GM20000 (cell line): Measurements from ENCODE around the gene C1QTNF6.

Source experiments
- DNase-seq: peaks from one replicate; pipeline ENCODE4 v3.0.0; 2012; ENCODE audit warnings: low spot score
- TF ChIP-seq, protein P1 (sequence below): IDR thresholded peaks from 2 replicates; pipeline ENCODE4 v1.5.1; 2012; ENCODE audit warnings: mild to moderate bottlenecking, control low read depth; ENCODE audit errors: extremely low read depth, missing control alignments

C1QTNF6 gene

GRCh38 chr22:37219533-37219932 is 31.5 kb upstream of the C1QTNF6 start:
- DNase-seq, result no peak
- TF ChIP-seq, protein P1, sequence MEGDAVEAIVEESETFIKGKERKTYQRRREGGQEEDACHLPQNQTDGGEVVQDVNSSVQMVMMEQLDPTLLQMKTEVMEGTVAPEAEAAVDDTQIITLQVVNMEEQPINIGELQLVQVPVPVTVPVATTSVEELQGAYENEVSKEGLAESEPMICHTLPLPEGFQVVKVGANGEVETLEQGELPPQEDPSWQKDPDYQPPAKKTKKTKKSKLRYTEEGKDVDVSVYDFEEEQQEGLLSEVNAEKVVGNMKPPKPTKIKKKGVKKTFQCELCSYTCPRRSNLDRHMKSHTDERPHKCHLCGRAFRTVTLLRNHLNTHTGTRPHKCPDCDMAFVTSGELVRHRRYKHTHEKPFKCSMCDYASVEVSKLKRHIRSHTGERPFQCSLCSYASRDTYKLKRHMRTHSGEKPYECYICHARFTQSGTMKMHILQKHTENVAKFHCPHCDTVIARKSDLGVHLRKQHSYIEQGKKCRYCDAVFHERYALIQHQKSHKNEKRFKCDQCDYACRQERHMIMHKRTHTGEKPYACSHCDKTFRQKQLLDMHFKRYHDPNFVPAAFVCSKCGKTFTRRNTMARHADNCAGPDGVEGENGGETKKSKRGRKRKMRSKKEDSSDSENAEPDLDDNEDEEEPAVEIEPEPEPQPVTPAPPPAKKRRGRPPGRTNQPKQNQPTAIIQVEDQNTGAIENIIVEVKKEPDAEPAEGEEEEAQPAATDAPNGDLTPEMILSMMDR, result no peak

- TF ChIP-seq, protein P1, result no peak
- DNase-seq, result peak; percentile 84
These were observed 30.8 kb upstream of the C1QTNF6 start for GRCh38 chr22:37218771-37219411.

DNA sequence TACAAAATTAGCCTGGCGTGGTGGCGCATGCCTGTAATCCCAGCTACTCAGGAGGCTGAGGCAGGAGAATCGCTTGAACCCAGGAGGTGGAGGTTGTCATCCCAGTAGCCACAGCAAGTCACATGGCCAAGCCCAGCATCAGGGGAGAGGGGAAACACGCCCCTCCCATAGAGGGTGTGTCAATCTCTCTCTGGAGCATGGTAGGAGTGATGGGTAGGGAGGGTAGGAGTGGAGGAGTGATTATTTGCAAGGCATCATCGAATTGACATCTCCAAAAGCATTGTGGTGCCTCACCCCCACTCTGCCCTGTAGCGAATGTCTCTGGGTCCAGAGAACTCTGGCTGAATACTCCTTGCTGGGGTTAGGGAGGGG is 30.3 kb upstream of the C1QTNF6 start:
- TF ChIP-seq, protein P1, result no peak
- DNase-seq, result no peak

- no peak for DNase-seq
- TF ChIP-seq, protein P1, result no peak
These were observed 27.8 kb upstream of the C1QTNF6 start for GRCh38 chr22:37215890-37216289.

GRCh38 chr22:37214731-37215030 is 26.6 kb upstream of the C1QTNF6 start:
- TF ChIP-seq, protein P1, result no peak
- DNase-seq, result no peak

DNA sequence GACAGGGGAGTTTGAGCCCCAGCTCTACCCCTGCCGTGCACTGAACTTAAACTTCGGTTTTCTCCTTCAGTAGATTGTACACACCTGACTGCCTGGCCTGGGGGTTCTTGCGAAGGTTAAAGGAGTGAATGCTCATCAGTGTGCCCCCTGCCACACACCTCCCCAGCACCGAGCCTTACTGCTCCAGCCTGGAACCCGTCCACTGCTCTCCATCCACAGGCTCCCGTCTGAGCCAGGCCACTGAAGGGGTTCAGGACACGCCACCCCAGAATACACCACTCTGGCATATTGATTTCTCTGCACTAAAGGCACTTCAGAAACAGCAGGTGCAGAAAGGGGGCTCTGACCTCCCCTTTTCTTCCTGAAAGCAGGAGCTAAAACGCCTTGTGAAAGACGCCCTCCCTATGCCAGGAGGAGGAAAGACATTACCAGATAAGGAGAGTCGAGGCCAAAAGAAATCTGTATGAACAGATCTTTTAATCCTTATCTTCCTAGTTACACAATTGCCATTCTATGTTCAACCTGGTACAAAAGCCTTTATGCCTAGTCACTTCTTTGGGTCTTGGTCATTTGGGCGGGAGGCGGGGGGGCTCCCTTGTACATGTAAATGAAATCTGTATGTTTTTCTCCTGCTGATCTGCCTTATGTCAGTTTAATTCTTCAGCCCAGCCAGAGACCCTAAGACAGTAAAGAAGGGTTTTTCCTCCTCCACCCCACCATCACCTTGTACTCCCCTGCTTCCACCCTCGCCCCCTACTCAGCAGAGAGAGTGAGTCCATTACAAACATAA is 26.1 kb upstream of the C1QTNF6 start:
- TF ChIP-seq, protein P1, result no peak
- no peak for DNase-seq

DNA sequence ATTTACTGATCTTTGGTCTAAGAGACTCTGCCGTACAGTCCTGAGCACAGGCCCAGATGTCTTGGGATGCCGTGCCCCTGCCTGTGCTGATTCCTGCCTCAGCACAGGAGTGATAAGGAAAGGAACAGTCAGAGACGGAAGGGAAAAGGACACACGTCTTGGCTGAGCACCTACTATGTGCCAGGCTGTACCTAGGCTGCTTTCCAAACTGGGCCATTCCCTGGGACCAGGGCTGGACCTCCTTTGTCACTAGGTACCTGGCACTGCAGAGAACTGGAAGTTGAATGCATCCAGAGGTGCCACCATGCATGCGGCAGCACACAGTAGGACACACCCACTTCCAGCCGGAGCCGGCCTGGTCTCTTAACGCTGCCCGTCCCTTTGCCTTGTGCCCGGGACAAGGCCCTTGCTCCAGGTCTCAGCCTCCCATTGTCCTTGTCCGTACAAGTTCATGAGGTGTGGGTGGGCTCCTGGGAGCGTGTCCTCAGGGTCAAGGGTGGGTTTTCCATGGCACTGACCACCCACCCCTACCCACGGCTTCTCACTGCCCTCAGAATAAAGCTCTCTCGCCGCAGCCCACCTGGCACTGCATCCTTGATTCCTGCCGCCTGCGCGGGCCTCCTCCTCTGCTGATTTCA is 25.3 kb upstream of the C1QTNF6 start:
- DNase-seq, result no peak
- TF ChIP-seq, protein P1, result no peak
